PC-3 (cell line): Measurements from ENCODE around the gene TTC24.

Source experiments
- EZH2 ChIP-seq: fragments of 300-600 bp; sonication (generic); IDR thresholded peaks from one replicate; pipeline ENCODE4 v1.6.1; 2017; ENCODE audit warnings: antibody characterized with exemption, mild to moderate bottlenecking, low read length; ENCODE audit not compliant: unreplicated experiment
- EZH2phosphoT487 ChIP-seq: fragments of 300-600 bp; sonication (generic); IDR thresholded peaks from 2 replicates; pipeline ENCODE4 v1.6.1; 2018; ENCODE audit warnings: mild to moderate bottlenecking, antibody characterized with exemption, low read length, borderline replicate concordance
- TF ChIP-seq, protein P1 (sequence below): fragments of 300-600 bp; sonication (generic); conservative IDR thresholded peaks from 2 replicates; pipeline ENCODE4 v1.5.1; 2017; ENCODE audit warnings: antibody characterized with exemption, low read depth, mild to moderate bottlenecking, low read length

DNA sequence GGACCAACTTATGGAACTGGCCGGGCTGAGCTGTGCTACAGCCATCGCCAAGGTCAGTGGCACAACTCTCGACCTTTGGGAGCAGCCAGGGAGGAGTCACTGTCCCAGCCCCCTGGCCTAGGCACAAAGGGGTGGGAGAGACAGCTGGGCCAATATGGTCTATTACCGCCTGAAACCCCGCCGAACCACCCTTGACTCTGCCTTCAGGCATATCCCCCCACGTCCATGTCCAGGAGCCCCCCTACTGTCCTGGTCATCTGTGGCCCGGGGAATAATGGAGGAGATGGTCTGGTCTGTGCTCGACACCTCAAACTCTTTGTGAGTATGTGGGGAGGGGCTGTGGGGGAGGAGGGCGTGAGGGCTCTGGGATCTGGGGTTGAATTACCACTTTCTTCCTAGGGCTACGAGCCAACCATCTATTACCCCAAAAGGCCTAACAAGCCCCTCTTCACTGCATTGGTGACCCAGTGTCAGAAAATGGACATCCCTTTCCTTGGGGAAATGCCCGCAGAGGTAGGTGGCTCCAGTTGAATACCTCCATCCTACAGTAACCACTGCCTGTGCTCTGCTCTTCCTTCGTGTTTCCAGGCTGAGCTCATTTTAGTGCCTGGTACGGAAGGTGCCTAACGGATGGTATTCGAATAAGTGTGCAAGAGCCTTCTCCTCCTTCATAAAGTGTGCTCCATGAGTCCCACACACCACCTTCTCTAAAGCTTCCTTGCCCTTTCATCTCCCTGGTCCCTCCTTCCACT lies 12.8 kb downstream of the TTC24 start:
- TF ChIP-seq, protein P1, sequence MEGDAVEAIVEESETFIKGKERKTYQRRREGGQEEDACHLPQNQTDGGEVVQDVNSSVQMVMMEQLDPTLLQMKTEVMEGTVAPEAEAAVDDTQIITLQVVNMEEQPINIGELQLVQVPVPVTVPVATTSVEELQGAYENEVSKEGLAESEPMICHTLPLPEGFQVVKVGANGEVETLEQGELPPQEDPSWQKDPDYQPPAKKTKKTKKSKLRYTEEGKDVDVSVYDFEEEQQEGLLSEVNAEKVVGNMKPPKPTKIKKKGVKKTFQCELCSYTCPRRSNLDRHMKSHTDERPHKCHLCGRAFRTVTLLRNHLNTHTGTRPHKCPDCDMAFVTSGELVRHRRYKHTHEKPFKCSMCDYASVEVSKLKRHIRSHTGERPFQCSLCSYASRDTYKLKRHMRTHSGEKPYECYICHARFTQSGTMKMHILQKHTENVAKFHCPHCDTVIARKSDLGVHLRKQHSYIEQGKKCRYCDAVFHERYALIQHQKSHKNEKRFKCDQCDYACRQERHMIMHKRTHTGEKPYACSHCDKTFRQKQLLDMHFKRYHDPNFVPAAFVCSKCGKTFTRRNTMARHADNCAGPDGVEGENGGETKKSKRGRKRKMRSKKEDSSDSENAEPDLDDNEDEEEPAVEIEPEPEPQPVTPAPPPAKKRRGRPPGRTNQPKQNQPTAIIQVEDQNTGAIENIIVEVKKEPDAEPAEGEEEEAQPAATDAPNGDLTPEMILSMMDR, result no peak
- TF ChIP-seq EZH2 (no peak), EZH2phosphoT487 (no peak)
